Colonic mucosa (tissue), 4 donors: ENCODE results near the gene DUSP6. TPM values are rescaled to one million over a fixed set of nuclear protein-coding genes. Genes with fewer than 3 reads are reported as not detected.

Experiments used
- DNase-seq: peaks from one replicate; pipeline ENCODE4 v3.0.0-alpha.2; 2020
- H3K27ac ChIP-seq: fragments of 200-600 bp; one replicate; pipeline ENCODE4 v1.8.0; 2021
- H3K27me3 ChIP-seq: fragments of 200-600 bp; one replicate; pipeline ENCODE4 v1.8.0; 2021
- H3K36me3 ChIP-seq: fragments of 200-600 bp; one replicate; pipeline ENCODE4 v1.8.0; 2021
- H3K4me1 ChIP-seq: fragments of 200-600 bp; one replicate; pipeline ENCODE4 v1.8.0; 2021; ENCODE audit warnings: mild to moderate bottlenecking
- H3K4me3 ChIP-seq: fragments of 200-600 bp; one replicate; pipeline ENCODE4 v1.8.0; 2021
- H3K9ac ChIP-seq, 2 donors: one replicate each; pipeline ENCODE4 v1.7.0; 2013; ENCODE audit warnings: control low read depth in 2 of 2, low read depth in 2 of 2, low read length in 2 of 2
- H3K9me3 ChIP-seq: fragments of 200-600 bp; one replicate; pipeline ENCODE4 v1.8.0; 2021
- intact Hi-C: fragments of 100-400 bp; cut with DNase I; formaldehyde crosslinking; loops from one replicate; pipeline ENCODE4 v1.14.1; 2022
- total RNA-seq, 2 donors: library from RNA; stranded (reverse); fragmentation: NEBNext Ultra II Directional in 1 of 2; extraction: Animal tissue kit (Norgen Biotek cat#: 25700) in 1 of 2; gene quantifications; one replicate each; pipeline ENCODE4 v1.2.1, GENCODE V29; 2021
- TF ChIP-seq, protein P1 (sequence below): fragments of 200-600 bp; IDR thresholded peaks from one replicate; pipeline ENCODE4 v1.8.0; 2022; ENCODE audit warnings: antibody characterized with exemption, mild to moderate bottlenecking
- donor health status: healthy.
- donor health status: DM: no; HTN: no; CAD: no.
- donor health status: DM: no; HTN: no; CAD: no.

DUSP6 gene
- total RNA-seq, 2 donors from 2014 or later, result 53.8 to 97.6 TPM

DNA sequence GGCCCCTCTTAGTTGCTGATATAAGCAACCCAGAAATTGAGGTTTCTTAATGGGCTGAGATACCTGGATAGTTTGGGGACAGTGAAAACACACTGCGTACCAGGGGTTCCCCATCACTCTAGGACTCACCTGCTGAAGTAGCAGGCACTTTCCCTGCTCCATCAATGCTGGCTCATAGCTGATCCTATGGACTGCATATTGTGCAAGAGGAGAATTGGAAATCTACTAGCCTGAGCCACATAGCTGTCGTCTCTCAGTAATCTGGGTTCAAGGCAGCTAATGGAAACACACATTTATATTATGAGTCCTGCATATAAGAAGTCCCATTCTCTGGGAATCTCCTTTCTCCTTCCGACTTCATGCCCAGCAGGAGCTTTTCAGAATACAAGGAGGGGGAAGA is 7.3 kb upstream of the DUSP6 start:
- Histone ChIP-seq H3K9me3 (no peaks in the 10 kb centered on the region), H3K4me1 (peaks cover 11% of the 10 kb centered on the region), H3K36me3 (no peaks in the 10 kb centered on the region), H3K9ac (no peak overlapping the region), H3K4me3 (no peak overlapping the region), H3K27me3 (no peaks in the 10 kb centered on the region), H3K27ac (no peak overlapping the region)
- intact Hi-C loops, result loop anchor here (10.0 kb wide), 1 partner anchor 165 kb away; the partner anchor contains the start of genes GALNT4 and POC1B
- TF ChIP-seq, protein P1, sequence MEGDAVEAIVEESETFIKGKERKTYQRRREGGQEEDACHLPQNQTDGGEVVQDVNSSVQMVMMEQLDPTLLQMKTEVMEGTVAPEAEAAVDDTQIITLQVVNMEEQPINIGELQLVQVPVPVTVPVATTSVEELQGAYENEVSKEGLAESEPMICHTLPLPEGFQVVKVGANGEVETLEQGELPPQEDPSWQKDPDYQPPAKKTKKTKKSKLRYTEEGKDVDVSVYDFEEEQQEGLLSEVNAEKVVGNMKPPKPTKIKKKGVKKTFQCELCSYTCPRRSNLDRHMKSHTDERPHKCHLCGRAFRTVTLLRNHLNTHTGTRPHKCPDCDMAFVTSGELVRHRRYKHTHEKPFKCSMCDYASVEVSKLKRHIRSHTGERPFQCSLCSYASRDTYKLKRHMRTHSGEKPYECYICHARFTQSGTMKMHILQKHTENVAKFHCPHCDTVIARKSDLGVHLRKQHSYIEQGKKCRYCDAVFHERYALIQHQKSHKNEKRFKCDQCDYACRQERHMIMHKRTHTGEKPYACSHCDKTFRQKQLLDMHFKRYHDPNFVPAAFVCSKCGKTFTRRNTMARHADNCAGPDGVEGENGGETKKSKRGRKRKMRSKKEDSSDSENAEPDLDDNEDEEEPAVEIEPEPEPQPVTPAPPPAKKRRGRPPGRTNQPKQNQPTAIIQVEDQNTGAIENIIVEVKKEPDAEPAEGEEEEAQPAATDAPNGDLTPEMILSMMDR, result no peak
- DNase-seq, result no peak

DNA sequence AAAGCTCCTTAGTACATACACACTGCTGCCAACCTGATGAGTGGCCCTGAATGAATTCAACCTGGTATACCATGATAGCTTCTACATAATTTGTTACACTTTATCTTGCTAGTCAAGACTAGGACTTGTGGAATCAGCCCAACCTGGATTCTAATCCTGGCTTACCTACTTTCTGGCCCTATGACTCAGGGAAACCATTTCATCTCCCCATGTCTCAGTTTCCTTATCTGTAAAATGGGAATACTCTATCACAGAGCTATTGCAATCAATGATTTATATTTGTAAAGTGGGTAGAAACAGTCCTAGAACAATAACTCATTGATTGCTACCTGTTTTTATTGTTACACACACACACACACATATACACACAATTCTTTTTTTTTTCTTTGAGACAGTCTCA is 6.5 kb upstream of the DUSP6 start:
- peaks cover 12% of the 10 kb centered on the region for H3K4me1 ChIP-seq
- intact Hi-C loops, result loop anchor here (10.0 kb wide), 1 partner anchor 166 kb away; the partner anchor contains the start of genes GALNT4 and POC1B
- H3K9me3 ChIP-seq, result no peaks in the 10 kb centered on the region
- no peak overlapping the region for H3K27ac ChIP-seq
- H3K27me3 ChIP-seq, result no peaks in the 10 kb centered on the region
- no peaks in the 10 kb centered on the region for H3K36me3 ChIP-seq
- TF ChIP-seq, protein P1, result no peak
- no peak overlapping the region for H3K4me3 ChIP-seq
- H3K9ac ChIP-seq, result no peak overlapping the region
- no peak for DNase-seq

DNA sequence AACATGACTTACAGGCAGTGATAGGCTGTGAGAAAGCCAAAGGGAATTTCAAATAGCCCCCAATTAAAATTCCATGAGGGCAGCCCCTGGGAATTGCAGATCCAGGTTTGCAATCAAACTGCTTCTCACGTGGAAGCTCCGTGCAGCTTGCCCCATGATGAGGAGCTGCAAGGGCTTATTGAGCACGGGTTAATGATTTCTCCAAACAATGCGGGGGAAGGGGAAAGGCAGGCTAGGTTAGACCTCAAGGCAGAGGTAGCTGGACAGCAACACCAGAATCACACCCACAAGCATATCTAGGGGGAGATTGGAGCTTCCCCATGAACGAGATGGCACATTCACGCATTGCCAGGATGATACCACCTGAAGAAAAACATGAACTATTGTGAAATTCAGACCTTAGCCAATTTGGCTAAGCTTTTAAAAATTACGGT is 5.0 kb upstream of the DUSP6 start:
- Histone ChIP-seq H3K27ac (no peak overlapping the region), H3K4me1 (peaks cover 12% of the 10 kb centered on the region), H3K36me3 (no peaks in the 10 kb centered on the region), H3K4me3 (no peak overlapping the region), H3K9me3 (no peaks in the 10 kb centered on the region), H3K9ac (peak overlapping the region in 1 of 2 donors; percentile 8), H3K27me3 (no peaks in the 10 kb centered on the region)
- intact Hi-C loops, result loop anchor here (10.0 kb wide), 1 partner anchor 167 kb away; the partner anchor contains the start of genes GALNT4 and POC1B
- DNase-seq, result peak; percentile 38
- TF ChIP-seq, protein P1, result no peak

DNA sequence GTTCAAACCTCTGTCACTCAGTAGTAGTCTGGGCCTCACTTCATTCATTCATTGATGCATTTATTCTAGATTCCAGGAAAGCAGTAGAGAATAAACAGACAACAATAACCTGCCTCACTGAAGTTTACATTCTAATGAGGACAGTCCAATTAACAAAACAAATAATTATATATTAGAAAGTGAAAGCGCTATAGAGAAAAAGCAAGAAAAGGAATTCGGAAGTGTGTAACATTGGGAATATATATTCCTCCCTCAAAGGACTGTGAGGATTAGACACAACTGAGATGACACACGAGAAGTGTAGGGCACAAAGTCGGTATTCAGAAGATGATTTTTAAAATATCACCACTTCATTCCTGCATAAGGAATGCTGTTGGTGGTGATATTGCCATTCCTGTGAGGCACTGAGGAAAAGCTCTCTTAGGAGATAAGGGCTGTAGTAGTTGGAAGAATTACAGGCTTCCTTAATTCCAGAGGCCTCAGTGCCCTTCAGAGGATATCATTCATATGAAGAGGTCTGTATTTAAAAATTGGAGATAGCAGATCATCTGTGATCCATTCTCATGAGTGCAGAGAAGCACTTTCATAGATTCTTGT is 3.9 kb upstream of the DUSP6 start:
- intact Hi-C loops, result loop anchor here (10.0 kb wide), 1 partner anchor 169 kb away; the partner anchor contains the start of genes GALNT4 and POC1B
- peak overlapping the region in 1 of 2 donors; percentile 90 for H3K9ac ChIP-seq

DNA sequence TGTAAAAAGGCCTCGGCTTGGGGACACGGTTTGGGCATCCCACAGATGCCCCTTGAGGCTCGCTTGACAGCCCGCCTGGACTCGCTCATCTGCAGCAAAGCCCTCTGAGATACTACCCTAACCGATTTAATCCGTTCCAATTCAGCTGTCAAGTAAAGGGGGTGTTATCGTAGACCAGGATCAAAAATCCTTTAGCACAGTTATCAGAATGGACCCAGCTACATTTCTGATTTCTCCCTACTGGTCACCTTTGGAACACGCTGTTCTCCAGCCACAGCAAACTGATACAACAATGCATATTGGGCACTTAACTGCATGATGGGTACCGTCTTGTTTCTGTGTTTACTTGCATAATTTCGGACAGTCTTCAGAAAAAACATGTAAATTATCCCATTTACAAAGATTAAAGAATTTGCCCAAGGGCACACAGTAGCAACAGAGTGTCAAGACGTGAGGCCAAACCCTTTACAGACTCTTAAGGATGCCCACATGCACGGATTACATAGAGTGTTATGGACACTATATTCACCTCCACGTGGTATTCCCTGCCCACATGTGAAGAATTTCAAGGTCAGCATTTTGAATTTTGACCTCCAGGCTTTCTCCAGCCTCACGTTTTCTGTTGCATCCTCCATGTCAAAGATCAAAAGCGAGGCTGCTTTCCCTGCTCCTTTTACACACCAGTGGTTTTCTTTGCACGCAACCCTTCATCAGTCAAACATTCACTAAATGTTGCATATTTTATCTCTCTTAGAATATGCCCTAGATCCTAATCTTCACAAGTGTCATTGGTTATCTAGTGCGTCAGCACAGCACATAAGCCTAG is 3.2 kb upstream of the DUSP6 start:
- H3K27me3 ChIP-seq, result no peaks in the 10 kb centered on the region
- peak overlapping the region; percentile 70 for H3K4me3 ChIP-seq
- no peaks in the 10 kb centered on the region for H3K9me3 ChIP-seq
- peak overlapping the region in 1 of 2 donors; percentile 90 for H3K9ac ChIP-seq
- intact Hi-C loops, result loop anchor here (10.0 kb wide), 1 partner anchor 169 kb away; the partner anchor contains the start of genes GALNT4 and POC1B
- peak overlapping the region; percentile 99 for H3K27ac ChIP-seq
- DNase-seq, result no peak
- peaks cover 12% of the 10 kb centered on the region for H3K4me1 ChIP-seq
- TF ChIP-seq, protein P1, result no peak
- H3K36me3 ChIP-seq, result no peaks in the 10 kb centered on the region

More for the DNA sequence above, 3.9 kb upstream of the DUSP6 start:
- H3K27ac ChIP-seq, result no peak overlapping the region
- H3K4me1 ChIP-seq, result peaks cover 12% of the 10 kb centered on the region
- no peak overlapping the region for H3K4me3 ChIP-seq
- TF ChIP-seq, protein P1, result no peak
- no peaks in the 10 kb centered on the region for H3K9me3 ChIP-seq
- no peaks in the 10 kb centered on the region for H3K27me3 ChIP-seq
- no peak for DNase-seq
- H3K36me3 ChIP-seq, result no peaks in the 10 kb centered on the region
